DMS114 treated with DMSO at 0.1 percent for 48 hours (cell line): Measurements from ENCODE around the gene FRK.
"Not testable (repeated sequence)": the region's sequence is repeated elsewhere in the genome, so short reads cannot be mapped to it uniquely, and the experiment has no call there.

Experiments
- DNase-seq: peaks from one replicate; lab custom pipeline; 2025; ENCODE audit not compliant: unreplicated experiment; lab: John Stamatoyannopoulos, UW

FRK gene

GRCh38 chr6:116060572-116061283, at the start of gene FRK:
FRK (minus strand) TSS chr6:116060891; CDS start chr6:116060311, 580 bp downstream.
- DNase-seq: no peak

- no peak for DNase-seq
Measured at GRCh38 chr6:116108836-116109235, 48.1 kb upstream of the FRK start.

- no peak for DNase-seq
Measured at GRCh38 chr6:116106146-116106545, 45.5 kb upstream of the FRK start.

- DNase-seq: no peak
Measured at GRCh38 chr6:116105247-116105646, 44.6 kb upstream of the FRK start.

GRCh38 chr6:116104636-116105035, 43.9 kb upstream of the FRK start:
- no peak for DNase-seq

- no peak for DNase-seq
Measured at GRCh38 chr6:116102873-116103272, 42.2 kb upstream of the FRK start.

- DNase-seq: no peak
Measured at GRCh38 chr6:116101790-116102189, 41.1 kb upstream of the FRK start.

- no peak for DNase-seq
Measured at GRCh38 chr6:116101302-116101718, 40.6 kb upstream of the FRK start.

- DNase-seq: peak; percentile 62
Measured at GRCh38 chr6:116100419-116101301, 40.0 kb upstream of the FRK start, which contains the start of gene NT5DC1. NT5DC1 (plus strand) TSS chr6:116100853; CDS start chr6:116100931, 78 bp downstream.

GRCh38 chr6:116099036-116099435, 38.3 kb upstream of the FRK start:
- no peak for DNase-seq

GRCh38 chr6:116096979-116097816, 36.5 kb upstream of the FRK start:
- DNase-seq: peak; percentile 5

GRCh38 chr6:116096048-116096759, 35.5 kb upstream of the FRK start:
- DNase-seq: not testable (repeated sequence)

GRCh38 chr6:116094041-116094440, 33.4 kb upstream of the FRK start:
- no peak for DNase-seq

- no peak for DNase-seq
Measured at GRCh38 chr6:116090251-116090650, 29.6 kb upstream of the FRK start.

- no peak for DNase-seq
Measured at GRCh38 chr6:116088946-116089345, 28.3 kb upstream of the FRK start.

GRCh38 chr6:116087437-116088027, 26.8 kb upstream of the FRK start:
- no peak for DNase-seq

GRCh38 chr6:116084284-116084683, 23.6 kb upstream of the FRK start:
- DNase-seq: no peak

- DNase-seq: no peak
Measured at GRCh38 chr6:116083052-116083451, 22.4 kb upstream of the FRK start.

GRCh38 chr6:116078945-116079344, 18.3 kb upstream of the FRK start:
- no peak for DNase-seq

- DNase-seq: no peak
Measured at GRCh38 chr6:116078522-116078921, 17.8 kb upstream of the FRK start.
